Peyer's patch (tissue), 4 donors: ENCODE measurements around the gene ANKLE1. TPM values are rescaled to one million over a fixed set of nuclear protein-coding genes. Genes with fewer than 3 reads are reported as not detected.
A peak's percentile ranks its signal among the peaks of the same experiment; 100 is the strongest.

ENCODE experiments used
- DNase-seq, 3 donors: peaks; one replicate each; pipeline ENCODE4 v3.0.0-alpha.2; 2017 to 2019
- H3K27ac ChIP-seq, 4 donors: fragments of 200-600 bp; sonication (generic); one replicate each; pipeline ENCODE4 v1.5.1; 2016 to 2019
- H3K27me3 ChIP-seq, 2 donors: fragments of 200-600 bp; sonication (generic); one replicate each; pipeline ENCODE4 v1.5.1; 2019
- H3K36me3 ChIP-seq, 3 donors: fragments of 200-600 bp; sonication (generic); one replicate each; pipeline ENCODE4 v1.5.1; 2016 to 2019
- H3K4me1 ChIP-seq, 4 donors: fragments of 200-600 bp; sonication (generic); one replicate each; pipeline ENCODE4 v1.5.1; 2016 to 2019
- H3K4me3 ChIP-seq, 4 donors: fragments of 200-600 bp; sonication (generic); 1 replicate in 3 of 4; 2 replicates in 1 of 4; pipeline ENCODE4 v1.5.1; 2016 to 2019; ENCODE audit warnings: mild to moderate bottlenecking in 1 of 4
- H3K9me3 ChIP-seq, 4 donors: fragments of 200-600 bp; sonication (generic); one replicate each; pipeline ENCODE4 v1.5.1; 2016 to 2019; ENCODE audit warnings: mild to moderate bottlenecking in 1 of 4
- CTCF ChIP-seq, 6 experiments: fragments of 450-650 bp in 4 of 6; fragments of 200-600 bp in 2 of 6; sonication (generic) in 1 of 6; IDR thresholded peaks; one replicate each; pipeline ENCODE4 v1.5.1; 2017 to 2019; ENCODE audit warnings: antibody characterized with exemption in 6 of 6, mild to moderate bottlenecking in 3 of 6, moderate library complexity in 1 of 6
- POLR2A ChIP-seq, 2 donors: fragments of 450-650 bp; IDR thresholded peaks; one replicate each; pipeline ENCODE4 v1.5.1; 2017; ENCODE audit warnings: antibody characterized with exemption in 2 of 2, mild to moderate bottlenecking in 2 of 2, moderate library complexity in 2 of 2
- total RNA-seq, 4 donors: library from RNA; depleted of rRNA; stranded (reverse); fragments of >200 nt; gene quantifications; one replicate each; pipeline ENCODE4 v1.1.0, GENCODE V29; 2016

ANKLE1 gene
- total RNA-seq, 4 donors from 2014 or later, result 0.18 to 1.3 (median 0.95) TPM; not detected in 1

GRCh38 chr19:17244618-17245534 lies 36.8 kb upstream of the ANKLE1 start:
- peaks cover 7 to 66% (median 13%) of the 10 kb centered on the region in 4 donors for H3K4me1 ChIP-seq

GRCh38 chr19:17245535-17245984 lies 36.1 kb upstream of the ANKLE1 start, which contains the start of gene NR2F6:
TSS of gene NR2F6 (minus strand) at chr19:17245919. CDS start at chr19:17245220, 699 bp downstream.
- peaks cover 0 to 4% (median 0%) of the 10 kb centered on the region in 3 donors for H3K36me3 ChIP-seq
- H3K27ac ChIP-seq, result peak within 1 kb of the TSS; percentile 79 to 92 (median 90)
- peaks cover 7 to 59% (median 13%) of the 10 kb centered on the region in 4 donors for H3K4me1 ChIP-seq
- H3K4me3 ChIP-seq, result peak within 1 kb of the TSS; percentile 57 to 93 (median 74)
- no peak for DNase-seq
- H3K9me3 ChIP-seq, result no peaks in the 10 kb centered on the region
- no peaks in the 10 kb centered on the region for H3K27me3 ChIP-seq
- peak in 1 of 2 donors; percentile 68 for TF ChIP-seq POLR2A (IDR thresholded peaks at IDR 0.05)
- no peak for TF ChIP-seq CTCF (IDR thresholded peaks at IDR 0.05)

More at GRCh38 chr19:17244618-17245534, 36.8 kb upstream of the ANKLE1 start:
- TF ChIP-seq POLR2A (IDR thresholded peaks at IDR 0.05), result no peak
- no peak for TF ChIP-seq CTCF (IDR thresholded peaks at IDR 0.05)
- peak in 2 of 3 donors; percentile 64 for DNase-seq
- Histone ChIP-seq H3K27me3 (no peaks in the 10 kb centered on the region), H3K36me3 (peaks cover 0 to 4% (median 0%) of the 10 kb centered on the region in 3 donors), H3K27ac (peak overlapping the region; percentile 71 to 92 (median 85)), H3K4me3 (peak overlapping the region; percentile 57 to 93 (median 74)), H3K9me3 (no peaks in the 10 kb centered on the region)

GRCh38 chr19:17246681-17247425 lies 34.8 kb upstream of the ANKLE1 start:
- Histone ChIP-seq H3K27me3 (no peaks in the 10 kb centered on the region), H3K9me3 (no peaks in the 10 kb centered on the region), H3K4me3 (peak overlapping the region; percentile 57 to 93 (median 74)), H3K4me1 (peaks cover 7 to 47% (median 13%) of the 10 kb centered on the region in 4 donors), H3K36me3 (no peaks in the 10 kb centered on the region), H3K27ac (peak overlapping the region; percentile 79 to 92 (median 90))
- DNase-seq, result peak in 2 of 3 donors; percentile 79
- TF ChIP-seq POLR2A (IDR thresholded peaks at IDR 0.05), result peak; percentile 9 to 27
- TF ChIP-seq CTCF (IDR thresholded peaks at IDR 0.05), result no peak

DNA sequence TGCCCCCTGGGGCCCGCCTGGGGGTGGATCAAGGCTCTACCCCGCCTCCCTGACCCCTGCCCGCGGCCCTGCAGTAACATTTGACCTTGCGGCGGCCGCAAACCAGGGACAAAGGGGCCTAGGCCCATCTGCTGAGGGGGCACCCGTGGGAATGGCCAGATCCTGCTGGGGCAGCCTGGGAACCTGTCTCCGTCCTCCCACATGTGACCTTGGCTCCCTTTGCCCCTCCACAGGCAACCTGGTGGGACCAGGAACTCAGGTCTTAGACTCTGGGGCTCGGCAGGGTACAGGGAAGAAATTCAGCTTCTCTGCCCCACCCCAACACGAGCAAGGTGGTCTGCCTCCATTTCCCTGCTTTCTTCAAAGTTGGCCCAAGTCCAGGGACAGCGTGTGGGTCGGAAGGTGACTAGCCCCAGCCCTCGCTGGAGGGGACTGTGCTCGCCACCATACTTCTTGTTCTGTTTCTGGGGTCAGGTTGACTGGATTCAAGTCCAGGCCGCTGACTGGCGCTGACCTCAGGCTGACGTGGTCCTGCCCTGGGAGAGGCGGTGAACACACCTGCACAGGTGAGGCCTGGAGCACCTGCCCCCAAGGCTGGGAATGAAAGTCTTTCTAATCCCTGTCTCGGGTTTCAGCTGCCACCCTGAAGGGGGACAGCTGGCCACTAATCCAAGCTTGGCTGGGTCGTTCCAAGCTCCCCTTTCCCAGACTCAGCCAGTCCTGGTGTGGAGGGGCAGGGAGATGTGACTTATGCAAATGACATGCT lies 33.5 kb upstream of the ANKLE1 start:
- peak in 2 of 3 donors; percentile 75 to 82 for DNase-seq
- Histone ChIP-seq H3K4me1 (peaks cover 7 to 34% (median 13%) of the 10 kb centered on the region in 4 donors), H3K4me3 (no peak overlapping the region), H3K36me3 (no peaks in the 10 kb centered on the region), H3K9me3 (no peaks in the 10 kb centered on the region), H3K27ac (peak overlapping the region in 3 of 4 donors; percentile 67 to 88 (median 79)), H3K27me3 (no peaks in the 10 kb centered on the region)
- no peak for TF ChIP-seq CTCF (IDR thresholded peaks at IDR 0.05)
- TF ChIP-seq POLR2A (IDR thresholded peaks at IDR 0.05), result peak in 1 of 2 donors; percentile 21
